H7 (cell line): ENCODE results near the gene REEP6. TPM values are rescaled to one million over a fixed set of nuclear protein-coding genes. Genes with fewer than 3 reads are reported as not detected.
"Not testable (repeated sequence)": the region's sequence is repeated elsewhere in the genome, so short reads cannot be mapped to it uniquely, and the experiment has no call there.

Experiments
- DNase-seq: peaks from one replicate; pipeline ENCODE4 v3.0.0; 2012
- H3K27me3 ChIP-seq: 2 replicates; pipeline ENCODE4 v1.6.0; 2011; ENCODE audit warnings: mild to moderate bottlenecking, low read length; ENCODE audit not compliant: control insufficient read depth, insufficient read depth
- H3K36me3 ChIP-seq: replicated peaks from 2 replicates; pipeline ENCODE4 v1.5.1; 2011; ENCODE audit warnings: low read length; ENCODE audit not compliant: control insufficient read depth, insufficient read depth
- H3K4me3 ChIP-seq: 2 replicates; pipeline ENCODE4 v1.5.1; 2011; ENCODE audit warnings: low read depth, mild to moderate bottlenecking, control low read depth, low read length, moderate library complexity; ENCODE audit not compliant: insufficient read depth
- total RNA-seq: library from RNA; depleted of rRNA; stranded (reverse); fragments of >200 nt; shearing (Covaris generic); gene quantifications from 2 replicates; pipeline ENCODE4 v1.2.3, GENCODE V29; 2014

REEP6 gene
- total RNA-seq, 1 experiment from 2014 or later: 4.5 TPM

DNA sequence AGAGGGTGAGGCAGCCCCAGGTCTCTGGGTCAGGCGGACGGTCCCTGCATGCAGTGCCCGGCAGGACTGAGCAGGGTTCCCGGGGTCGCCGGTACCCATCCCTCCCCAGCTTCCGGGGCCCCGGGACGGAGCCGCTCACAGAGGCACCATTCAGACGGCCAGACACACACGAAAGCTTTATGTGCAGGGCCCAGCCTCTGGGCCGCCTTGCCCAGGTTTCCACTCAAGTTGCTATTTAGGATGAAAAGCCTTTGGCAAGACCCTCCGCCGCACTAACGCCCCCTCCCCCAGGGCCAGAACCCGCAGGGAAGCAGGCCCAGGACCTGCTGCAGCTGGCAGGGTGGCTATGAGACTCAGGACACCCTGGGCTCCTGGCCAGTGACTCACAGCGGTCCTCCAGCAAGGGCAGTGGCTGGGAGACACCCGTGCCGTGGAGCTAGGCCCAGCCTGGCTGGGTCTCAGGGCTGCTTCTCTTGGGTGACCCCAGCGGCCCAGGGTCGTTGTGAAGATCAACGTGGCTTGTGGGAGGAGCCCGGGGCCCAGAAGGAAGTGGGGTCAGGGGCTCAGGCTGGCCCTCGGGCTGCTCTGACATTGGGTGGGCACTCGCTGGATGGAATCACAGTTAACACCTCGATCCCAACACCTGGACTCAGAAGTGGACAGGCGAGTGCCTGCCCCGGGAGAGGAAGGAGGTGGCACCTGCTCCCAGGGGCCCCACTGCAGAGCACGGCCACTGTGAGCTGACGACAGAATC is 16.8 kb upstream of the REEP6 start:
- no peak for DNase-seq
- Histone ChIP-seq H3K4me3 (no peak overlapping the region), H3K36me3 (peaks cover 2% of the 10 kb centered on the region), H3K27me3 (peaks cover 39% of the 10 kb centered on the region)

DNA sequence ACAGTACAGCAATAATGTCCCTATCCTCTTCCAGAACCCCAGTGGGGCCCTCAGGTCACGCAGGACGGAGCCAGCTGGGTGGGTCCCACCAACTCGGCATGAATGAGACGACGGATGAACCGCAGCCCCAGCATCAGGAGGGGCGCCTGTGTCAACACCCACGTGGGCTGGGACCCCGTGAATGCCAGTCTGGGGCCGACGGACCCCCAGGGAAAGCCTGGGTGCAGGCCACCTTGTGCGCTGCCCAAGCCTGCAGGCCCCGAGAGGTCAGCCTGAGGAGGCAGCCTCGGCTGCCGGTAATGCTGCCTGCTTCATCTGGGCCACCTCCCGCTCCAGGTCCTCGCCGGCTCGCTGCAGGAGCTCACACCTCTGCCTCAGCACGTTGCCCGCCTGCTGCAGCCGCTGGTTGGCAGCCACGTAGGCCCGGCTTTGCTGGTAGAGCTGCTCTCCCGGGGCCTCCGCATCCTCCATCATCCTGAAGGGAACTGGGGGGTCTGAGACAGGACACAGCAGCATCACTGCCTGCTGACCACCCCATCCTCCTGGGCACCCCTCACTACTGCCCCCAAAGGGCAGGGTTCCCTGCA is 16.1 kb upstream of the REEP6 start:
- Histone ChIP-seq H3K36me3 (peaks cover 2% of the 10 kb centered on the region), H3K27me3 (peaks cover 34% of the 10 kb centered on the region), H3K4me3 (no peak overlapping the region)
- peak; percentile 63 for DNase-seq

DNA sequence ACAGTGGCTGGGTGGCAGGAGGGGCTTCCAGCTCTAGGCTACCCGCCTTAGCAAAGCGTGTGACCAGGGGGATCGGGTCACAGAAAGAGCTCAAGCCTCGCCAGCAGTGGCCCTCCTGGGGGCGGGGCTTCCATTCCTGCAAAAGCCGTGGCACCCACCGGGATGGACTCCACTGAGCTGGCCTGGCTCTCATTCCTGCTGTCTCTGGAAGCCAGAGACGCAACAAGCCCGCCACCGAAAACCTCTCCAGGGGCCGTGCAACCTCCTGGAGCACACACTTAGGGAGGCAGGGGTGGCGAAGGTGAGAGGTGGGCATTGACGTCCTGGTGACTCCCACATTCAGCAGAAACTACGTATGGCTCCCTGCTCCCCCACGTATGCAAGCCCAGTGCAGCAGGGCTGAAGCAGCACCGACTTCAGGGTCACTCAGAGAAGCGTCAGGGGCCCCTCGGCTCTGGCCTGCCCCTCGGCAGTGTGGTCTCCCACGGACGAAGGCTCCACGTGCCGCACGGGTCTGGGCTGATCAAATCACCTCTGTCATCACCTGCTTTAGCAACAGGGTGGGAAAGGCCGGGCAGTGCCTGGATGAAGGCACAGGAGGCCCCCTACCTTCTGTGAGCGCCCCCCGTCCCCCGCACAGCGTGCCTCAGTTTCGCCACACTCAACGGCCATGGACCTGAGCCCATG is 15.1 kb upstream of the REEP6 start:
- Histone ChIP-seq H3K36me3 (peaks cover 2% of the 10 kb centered on the region), H3K4me3 (no peak overlapping the region), H3K27me3 (peaks cover 24% of the 10 kb centered on the region)
- peak; percentile 63 for DNase-seq

DNA sequence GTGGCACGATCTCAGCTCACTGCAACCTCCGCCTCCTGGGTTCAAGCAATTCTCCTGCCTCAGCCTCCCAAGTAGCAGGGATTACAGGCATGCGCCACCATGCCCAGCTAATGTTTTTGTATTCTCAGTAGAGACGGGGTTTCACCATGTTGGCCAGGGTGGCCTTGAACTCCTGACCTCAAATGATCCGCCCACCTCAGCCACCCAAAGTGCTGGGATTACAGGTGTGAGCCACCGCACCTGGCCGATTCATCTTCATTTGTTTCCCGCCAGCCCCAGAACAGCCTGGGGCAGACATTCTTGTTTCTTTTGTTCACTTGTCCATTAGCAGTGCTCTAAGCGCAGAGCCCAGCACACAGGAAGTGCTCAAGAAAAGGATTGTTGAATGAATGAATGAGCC is 13.9 kb upstream of the REEP6 start:
- not testable (repeated sequence) for H3K4me3 ChIP-seq, DNase-seq, H3K36me3 ChIP-seq
- H3K27me3 ChIP-seq: peaks cover 12% of the 10 kb centered on the region

DNA sequence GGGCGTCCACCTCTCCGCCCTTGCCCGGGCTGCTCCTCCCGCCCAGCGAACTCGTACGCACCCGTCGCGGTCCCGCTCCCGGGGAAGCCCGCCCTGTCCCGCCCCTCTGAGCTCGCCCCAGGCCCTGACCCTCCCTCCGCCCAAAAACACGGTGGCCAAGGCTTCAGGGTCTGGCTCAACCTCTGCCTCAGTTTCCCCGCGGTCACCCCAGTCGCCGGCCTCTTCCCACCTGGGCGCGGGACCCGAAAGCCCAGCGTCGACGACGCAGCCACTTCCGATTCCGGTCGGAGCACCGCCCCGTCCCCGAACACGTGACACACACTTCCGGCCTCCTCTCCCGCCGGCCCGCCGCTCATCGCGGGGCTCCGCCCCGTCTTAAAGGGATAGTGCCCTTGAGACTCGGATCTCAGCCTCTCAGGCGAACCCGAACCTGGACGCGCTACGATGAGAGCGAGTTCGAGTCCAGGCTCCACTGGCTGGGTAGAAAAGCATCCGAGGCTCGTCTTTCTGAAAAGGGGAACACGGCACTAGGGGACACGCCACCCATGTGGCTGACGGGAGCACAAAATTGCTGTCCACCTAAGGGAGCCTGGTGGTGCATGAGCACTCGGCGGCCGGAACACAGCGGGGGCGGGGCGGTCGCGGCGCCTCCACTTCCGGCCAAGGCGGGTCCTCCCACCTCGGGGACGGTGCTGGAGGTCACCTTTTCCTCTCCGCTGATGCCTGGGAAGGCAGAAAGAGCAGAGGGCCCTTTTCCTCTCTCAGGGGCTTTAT is 11.9 kb upstream of the REEP6 start, which contains the start of gene C19orf25:
Gene C19orf25 (minus strand): TSS at position 282 of the 774 bp plus-strand sequence. CDS start 312 bp downstream, outside the sequence.
- peak within 1 kb of the TSS; percentile 80 for H3K4me3 ChIP-seq
- peak; percentile 99 for DNase-seq
- H3K27me3 ChIP-seq: no peaks in the 10 kb centered on the region
- H3K36me3 ChIP-seq: peaks cover 2% of the 10 kb centered on the region

DNA sequence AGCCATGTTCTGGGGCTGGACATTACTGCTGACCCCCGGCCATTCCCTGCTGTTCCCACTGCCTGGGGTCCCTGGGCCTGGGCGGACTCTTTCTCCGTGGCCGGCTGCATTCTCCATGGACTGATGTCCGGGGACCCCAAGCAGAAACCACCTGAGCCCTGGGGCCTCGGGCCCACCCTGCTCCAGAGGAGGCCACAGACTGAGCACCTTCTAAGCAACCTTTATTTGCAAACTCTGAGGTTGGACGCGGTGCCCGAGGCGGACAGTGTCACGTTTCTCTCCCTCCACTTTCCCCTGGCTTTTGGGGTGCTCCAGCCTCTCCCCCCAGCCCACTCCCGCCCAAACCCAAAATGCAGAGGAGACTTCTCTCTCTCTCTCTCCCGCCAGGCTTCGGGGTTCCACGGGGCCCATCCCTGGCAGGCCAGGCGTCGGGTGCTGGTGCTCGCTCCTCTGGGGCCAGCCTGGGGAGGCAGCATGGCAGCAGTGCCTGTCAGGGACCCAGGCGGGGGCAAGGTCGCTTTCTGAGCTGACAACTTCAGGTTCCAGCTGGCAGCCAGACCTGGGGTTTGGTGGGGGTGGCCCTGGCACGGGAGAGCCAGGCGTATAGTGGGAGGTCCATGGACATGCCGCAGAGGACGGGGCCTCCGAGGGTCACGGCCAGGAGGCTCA is 9.6 kb upstream of the REEP6 start:
- Histone ChIP-seq H3K36me3 (peaks cover 2% of the 10 kb centered on the region), H3K4me3 (no peak overlapping the region), H3K27me3 (no peaks in the 10 kb centered on the region)
- no peak for DNase-seq

DNA sequence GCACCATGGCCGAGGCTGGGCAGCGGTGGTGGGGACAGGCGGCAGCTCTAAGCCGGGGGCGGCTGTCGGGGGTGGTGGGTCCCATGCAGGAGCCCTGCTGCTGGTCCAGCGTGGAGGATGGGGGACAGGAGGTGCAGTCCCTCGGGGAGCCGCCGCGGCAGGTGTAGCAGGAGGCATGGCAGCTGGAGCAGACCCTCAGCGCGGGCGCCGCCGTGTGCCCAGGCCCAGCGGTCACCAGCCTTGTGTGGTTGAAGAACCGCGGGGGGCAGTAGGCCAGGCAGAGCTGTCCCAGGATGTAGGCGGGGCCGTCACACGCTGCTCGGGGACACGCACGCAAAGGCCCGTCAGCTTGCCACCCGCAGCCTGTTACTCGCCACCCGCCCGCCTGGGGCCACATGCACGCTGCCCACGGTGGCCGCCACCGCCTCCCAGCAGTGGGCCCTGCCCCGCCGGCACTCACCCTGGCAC is 9.1 kb upstream of the REEP6 start:
- Histone ChIP-seq H3K36me3 (peaks cover 2% of the 10 kb centered on the region), H3K4me3 (no peak overlapping the region), H3K27me3 (no peaks in the 10 kb centered on the region)
- DNase-seq: peak; percentile 65

DNA sequence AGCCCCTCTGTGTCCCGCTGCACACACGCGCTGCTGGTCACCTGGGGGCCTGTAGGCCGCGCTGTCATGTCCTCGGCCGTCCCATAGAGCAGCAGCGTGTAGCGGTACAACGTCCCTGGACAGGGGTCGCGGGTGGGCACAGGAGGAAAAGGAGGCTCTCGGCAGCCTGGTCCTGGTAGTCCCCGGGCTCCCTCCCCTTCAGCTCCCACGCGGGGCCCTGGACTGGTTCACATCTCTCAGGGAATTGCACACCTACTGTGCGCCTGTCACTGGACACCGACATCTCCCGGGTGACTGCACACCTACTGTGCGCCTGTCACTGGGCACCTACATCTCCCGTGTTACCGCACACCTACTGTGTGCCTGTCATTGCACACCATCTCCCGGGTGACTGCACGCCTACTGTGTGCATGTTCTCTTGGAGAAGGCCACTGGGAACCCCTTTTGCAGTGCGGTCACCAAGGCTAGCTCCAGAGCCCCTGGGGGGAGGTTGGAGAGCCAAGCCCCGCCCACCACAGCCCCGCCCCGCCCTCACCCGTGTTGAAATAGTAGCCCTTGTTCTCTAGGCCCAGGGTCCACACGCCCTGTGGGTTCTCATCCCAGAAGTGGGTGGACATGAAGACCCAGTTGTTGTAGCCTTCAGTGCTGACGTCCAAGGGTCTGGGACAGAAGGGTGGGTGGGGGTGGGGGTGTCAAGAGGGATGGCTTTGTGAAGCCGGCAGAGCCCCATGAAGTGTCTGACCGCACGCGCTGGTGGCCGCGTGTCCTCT is 8.4 kb upstream of the REEP6 start:
- peak; percentile 72 for DNase-seq
- Histone ChIP-seq H3K4me3 (no peak overlapping the region), H3K36me3 (no peaks in the 10 kb centered on the region), H3K27me3 (no peaks in the 10 kb centered on the region)

DNA sequence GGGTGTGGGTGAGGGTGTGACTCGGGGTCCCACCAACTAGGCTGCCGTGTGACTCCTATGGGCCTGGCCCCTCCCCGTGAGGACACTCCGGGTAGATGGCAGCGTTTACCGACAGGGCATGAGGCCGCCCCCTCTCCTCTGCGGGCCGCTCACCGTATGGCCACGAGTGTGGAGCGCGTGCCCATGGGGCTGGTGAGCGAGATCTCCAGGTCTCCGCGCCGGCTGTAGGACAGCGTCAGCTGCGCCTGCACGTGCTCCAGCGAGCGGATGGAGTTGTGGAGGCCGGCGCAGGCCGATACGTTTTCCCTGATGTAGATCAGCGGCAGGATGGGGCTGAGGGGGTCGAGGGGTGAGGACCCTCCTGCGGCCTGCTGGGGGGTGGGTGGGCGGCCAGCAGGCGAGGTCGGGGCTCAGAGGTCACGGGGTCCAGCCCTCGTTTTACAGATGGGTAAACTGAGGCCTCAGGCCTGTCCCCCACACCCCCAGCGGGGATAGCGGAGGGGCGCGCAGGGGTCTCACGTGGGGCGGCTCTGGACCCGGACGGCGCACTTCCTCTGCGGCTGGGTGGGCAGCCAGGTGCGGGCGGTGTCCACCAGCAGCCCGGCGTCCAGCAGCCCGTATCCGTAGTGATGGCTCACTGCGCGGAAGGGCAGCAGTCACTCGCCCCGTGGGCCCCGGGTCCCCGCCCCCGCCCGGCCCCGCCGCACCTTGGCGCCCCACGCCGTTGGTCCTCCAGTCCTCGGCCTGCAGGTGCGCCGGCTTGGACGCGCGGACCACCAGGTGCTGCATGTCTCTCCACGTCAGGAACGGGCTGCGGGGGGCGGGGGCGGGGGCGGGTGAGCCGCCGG is 7.6 kb upstream of the REEP6 start:
- DNase-seq: peak; percentile 68
- Histone ChIP-seq H3K4me3 (no peak overlapping the region), H3K36me3 (no peaks in the 10 kb centered on the region), H3K27me3 (no peaks in the 10 kb centered on the region)

DNA sequence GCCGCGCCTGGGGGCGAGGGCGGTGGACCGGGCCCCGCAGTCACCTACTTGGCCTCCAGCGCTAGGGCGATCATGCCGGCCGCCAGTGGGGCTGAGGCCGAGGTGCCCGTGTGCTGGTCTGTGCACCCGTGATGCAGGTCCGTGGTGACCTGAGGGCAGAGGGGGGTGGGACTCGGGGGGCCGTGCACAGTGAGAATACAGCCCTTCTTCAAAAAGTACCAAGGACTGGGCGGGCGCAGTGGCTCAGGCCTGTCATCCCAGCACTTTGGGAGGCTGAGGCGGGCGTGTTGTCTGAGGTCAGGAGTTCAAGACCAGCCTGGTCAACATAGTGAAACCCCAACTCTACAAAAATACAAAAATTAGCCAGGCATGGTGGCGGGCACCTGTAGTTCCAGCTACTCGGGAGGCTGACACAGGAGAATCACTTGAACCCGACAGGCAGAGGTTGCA is 7.0 kb upstream of the REEP6 start:
- no peak for DNase-seq
- Histone ChIP-seq H3K27me3 (no peaks in the 10 kb centered on the region), H3K4me3 (no peak overlapping the region), H3K36me3 (no peaks in the 10 kb centered on the region)

DNA sequence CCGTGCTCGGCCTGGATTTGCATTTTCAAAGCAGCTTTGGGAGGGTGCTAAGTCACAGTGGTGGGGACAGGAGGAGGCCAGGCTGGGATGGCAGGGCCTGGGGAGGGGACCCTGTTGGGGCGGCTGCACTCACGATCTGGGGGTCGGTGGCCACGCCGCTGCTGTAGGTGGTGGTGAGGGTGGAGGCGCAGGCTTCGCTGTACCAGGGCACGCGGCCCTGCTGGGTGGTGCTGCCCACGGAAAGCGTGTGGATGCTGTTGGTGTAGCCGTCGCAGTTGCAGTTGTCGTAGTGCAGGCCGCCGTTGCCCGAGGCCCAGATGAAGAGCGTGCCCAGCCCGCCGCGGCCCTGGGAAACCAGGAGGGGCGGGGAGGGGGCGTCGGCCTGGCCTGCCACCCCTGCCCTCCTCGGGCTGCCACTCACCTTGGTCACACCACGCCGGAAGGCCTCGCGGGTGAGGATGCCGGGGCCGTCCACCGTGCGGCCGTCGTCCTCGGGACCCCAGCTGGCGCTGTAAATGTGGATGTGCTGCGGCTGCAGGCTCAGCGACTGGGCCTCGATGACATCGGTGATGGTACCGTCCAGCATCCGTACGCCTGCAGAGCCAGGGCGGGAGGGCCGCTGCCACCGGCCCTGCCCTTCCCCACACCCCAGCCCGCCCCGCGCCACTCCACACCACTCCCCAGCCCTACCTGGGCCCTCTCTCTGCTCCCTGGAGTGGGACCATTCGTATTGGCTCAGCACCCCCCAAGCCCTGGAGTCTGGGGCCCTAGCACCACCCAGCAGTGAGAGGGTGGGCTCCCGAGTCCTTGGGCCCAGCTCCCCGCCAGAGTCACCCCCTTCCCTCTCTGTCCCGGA is 4.0 kb upstream of the REEP6 start:
- DNase-seq: peak; percentile 64
- Histone ChIP-seq H3K4me3 (no peak overlapping the region), H3K27me3 (peaks cover 11% of the 10 kb centered on the region), H3K36me3 (no peaks in the 10 kb centered on the region)
